Measurements from ENCODE around the gene STX1A. TPM values are rescaled to one million over a fixed set of nuclear protein-coding genes. Genes with fewer than 3 reads are reported as not detected.
A peak's percentile ranks its signal among the peaks of the same experiment; 100 is the strongest.
"Not testable (repeated sequence)": the region's sequence is repeated elsewhere in the genome, so short reads cannot be mapped to it uniquely, and the experiment has no call there.

Gene STX1A
- total and polyA plus RNA-seq, 5 experiments from 2014 or later = 0.69 to 7.8 (median 2.2) TPM

DNA sequence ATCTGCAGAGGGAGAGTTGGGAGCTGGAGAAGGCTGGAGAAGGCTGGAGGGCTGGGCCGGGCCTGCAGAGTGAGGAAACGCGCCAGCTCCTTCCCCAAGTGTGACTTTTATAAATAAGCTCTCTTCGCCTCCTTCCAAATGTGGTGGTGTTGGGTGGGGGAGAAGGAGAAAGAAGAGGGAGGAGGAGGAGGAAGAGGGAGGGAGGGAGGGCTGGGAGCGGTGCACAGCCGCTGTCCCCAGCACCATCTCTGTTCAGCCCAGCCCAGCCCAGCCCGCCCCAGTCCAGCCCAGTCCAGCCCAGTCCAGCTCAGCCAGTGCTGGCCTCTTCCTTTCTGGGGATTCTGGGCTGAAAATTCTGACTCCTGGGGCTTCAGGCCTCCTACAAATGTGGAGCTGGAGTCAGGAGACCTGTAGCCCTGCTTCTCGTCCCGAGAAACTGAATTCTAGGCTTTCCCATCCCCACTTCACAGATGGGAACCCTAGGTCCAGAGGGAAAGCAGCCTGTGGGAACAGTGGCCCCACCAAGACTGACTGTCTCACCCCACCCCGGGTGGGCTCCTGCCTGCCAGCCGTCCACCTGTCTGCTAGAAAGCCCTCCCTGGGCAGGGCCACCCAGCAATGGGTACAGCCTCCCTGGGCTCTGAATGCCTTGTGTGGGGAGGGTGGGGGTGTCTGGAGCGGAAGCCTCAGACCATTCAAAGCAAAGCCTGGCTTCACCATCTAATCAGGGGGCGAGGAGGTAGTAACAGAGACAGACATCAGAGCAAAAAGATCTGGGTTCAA is 2.3 kb downstream of the STX1A start:
- Mint-ChIP-seq H3K9me3 (no peaks in the 10 kb centered on the region), H3K4me3 (peak overlapping the region; percentile 77 to 96 (median 88)), H3K27ac (peak overlapping the region in 9 of 10 donors; percentile 73 to 92 (median 87)), H3K27me3 (peaks cover 0 to 7% (median 0%) of the 10 kb centered on the region in 5 donors), H3K4me1 (peaks cover 23 to 31% (median 28%) of the 10 kb centered on the region in 4 donors), H3K36me3 (peaks cover 0 to 2% (median 0%) of the 10 kb centered on the region in 3 donors)
- ATAC-seq (no peak), DNase-seq (no peak)
- POLR2A ChIA-PET = interaction anchor here (0.6 to 0.9 kb wide), 4 partner anchors 11 to 178 kb away, joined by 3 to 8 read pairs (median 4); partner anchors contain the start of gene ABHD11

DNA sequence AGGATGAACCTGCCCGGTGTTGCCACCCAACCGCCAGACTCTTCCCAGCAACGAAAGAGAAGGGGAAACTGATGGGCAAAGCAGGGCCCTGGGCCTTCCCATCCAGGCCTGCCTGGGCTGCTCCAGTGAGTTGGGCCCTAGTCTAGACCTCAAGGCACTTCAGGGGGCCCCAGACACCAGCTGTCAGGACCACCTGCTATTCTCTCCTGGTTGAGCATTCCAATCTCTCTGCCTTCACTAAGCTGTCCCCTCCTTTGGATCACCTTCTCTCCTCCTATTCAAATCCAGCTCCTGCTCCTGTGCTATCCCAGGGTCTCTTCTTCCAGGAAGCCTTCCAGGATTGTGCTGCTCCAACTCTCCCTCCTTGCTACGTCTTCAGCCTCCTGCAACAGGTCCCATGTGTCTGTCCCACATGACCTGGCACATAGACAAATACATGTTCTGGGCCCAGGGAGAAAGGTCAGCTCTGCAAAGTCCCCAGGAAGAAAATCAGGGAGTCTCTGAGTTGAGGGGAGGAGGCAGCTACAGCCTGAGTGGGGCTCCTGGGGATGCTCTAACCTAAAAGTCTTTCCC is 3.1 kb downstream of the STX1A start:
- Mint-ChIP-seq H3K27ac (peak overlapping the region in 1 of 10 donors; percentile 38), H3K9me3 (no peaks in the 10 kb centered on the region), H3K4me3 (peak overlapping the region in 1 of 10 donors; percentile 18), H3K4me1 (peaks cover 23 to 31% (median 28%) of the 10 kb centered on the region in 4 donors), H3K27me3 (peaks cover 0 to 7% (median 0%) of the 10 kb centered on the region in 5 donors), H3K36me3 (peaks cover 0 to 2% (median 0%) of the 10 kb centered on the region in 3 donors)
- POLR2A ChIA-PET = no interaction called here
- ATAC-seq (no peak), DNase-seq (no peak)

DNA sequence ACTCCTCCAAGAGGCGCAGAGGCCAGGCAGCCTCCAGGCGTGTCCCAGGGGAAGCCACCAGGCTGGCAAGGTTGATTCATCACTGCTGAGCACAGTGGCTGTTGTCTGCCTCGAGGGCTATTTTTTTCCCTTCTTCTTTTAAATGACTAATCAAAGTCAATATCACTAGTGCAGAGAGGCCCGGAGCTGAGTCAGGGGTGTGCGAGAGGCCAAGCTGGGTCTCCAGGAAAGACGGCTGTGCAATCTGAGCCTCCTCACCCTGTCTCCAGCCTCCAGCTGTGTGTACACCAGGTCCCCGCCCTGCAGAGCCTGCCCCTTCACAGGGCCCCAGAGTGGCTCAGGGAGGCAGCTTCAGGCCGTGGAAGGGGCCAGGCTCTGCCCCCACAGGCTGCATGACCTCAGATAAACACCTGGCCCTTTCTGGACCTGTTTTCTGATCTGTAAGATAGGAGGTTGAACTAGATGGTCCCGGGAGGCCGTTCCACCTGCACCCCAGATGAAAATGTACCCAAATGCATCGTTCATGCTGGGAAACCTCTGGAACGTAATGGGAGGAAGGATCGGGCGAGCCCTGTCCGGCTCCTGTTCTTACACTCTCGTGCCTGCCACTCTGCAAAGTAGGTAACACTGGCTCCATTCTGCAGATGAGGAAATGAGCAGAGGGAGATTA is 3.7 kb downstream of the STX1A start:
- Mint-ChIP-seq H3K4me3 (peak overlapping the region in 1 of 10 donors; percentile 20), H3K27me3 (peaks cover 0 to 7% (median 0%) of the 10 kb centered on the region in 5 donors), H3K9me3 (no peaks in the 10 kb centered on the region), H3K4me1 (peaks cover 23 to 31% (median 28%) of the 10 kb centered on the region in 4 donors), H3K36me3 (peaks cover 0 to 2% (median 0%) of the 10 kb centered on the region in 3 donors), H3K27ac (peak overlapping the region in 1 of 10 donors; percentile 38)
- POLR2A ChIA-PET = no interaction called here
- DNase-seq (no peak), ATAC-seq (no peak)

DNA sequence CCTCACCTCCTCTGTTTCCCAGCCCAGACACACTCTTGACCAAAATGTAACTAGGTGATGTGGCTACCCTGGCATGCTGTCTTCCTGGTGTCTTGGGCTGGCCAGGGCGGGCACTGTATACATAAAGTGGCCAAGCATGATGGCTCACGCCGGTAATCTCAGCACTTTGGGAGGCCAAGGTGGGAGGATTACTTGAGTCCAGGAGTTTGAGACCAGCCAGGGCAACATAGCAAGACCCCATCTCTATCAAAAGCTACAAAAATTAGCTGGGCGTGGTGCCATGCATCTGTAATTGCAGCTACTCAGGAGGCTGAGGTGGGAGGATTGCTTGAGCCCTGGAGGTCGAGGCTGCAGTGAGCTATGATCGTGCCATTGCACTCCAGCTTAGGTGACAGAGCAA is 6.2 kb downstream of the STX1A start:
- H3K4me3 Mint-ChIP-seq, H3K36me3 Mint-ChIP-seq, ATAC-seq, H3K9me3 Mint-ChIP-seq, H3K27me3 Mint-ChIP-seq, POLR2A ChIA-PET: not testable (repeated sequence)
- H3K27ac Mint-ChIP-seq = peak overlapping the region in 3 of 10 donors; percentile 4 to 74 (median 43)
- peaks cover 19 to 24% (median 21%) of the 10 kb centered on the region in 4 donors for H3K4me1 Mint-ChIP-seq
- DNase-seq = peak in 1 of 10 donors; percentile 26

DNA sequence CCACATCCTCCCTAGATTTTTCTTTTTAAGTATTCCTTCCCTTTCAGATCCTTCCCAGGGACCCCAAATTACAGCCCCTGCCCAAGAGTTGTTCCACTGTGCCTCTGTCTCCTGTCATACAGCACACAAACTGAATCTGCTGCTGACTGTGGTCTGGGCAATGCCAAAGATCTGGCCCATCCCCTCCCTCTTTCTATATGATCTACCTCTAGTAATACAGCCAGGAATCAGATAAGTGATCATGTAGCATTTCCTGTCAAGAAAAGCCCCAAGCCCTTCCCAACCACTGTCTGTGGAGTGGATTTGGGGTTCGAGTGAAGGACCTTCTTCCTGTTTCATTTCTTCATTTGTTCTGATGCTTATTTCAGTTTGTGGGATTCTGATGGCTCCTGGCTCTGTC is 6.7 kb downstream of the STX1A start:
- POLR2A ChIA-PET = interaction anchor here (0.6 kb wide), 1 partner anchor 329 kb away, joined by 4 read pairs; no protein-coding TSS in a partner anchor
- H3K9me3 Mint-ChIP-seq = no peaks in the 10 kb centered on the region
- H3K27me3 Mint-ChIP-seq = peaks cover 0 to 3% (median 0%) of the 10 kb centered on the region in 5 donors
- peaks cover 14 to 19% (median 16%) of the 10 kb centered on the region in 4 donors for H3K4me1 Mint-ChIP-seq
- H3K4me3 Mint-ChIP-seq = no peak overlapping the region
- peaks cover 0 to 2% (median 0%) of the 10 kb centered on the region in 3 donors for H3K36me3 Mint-ChIP-seq
- DNase-seq = no peak
- peak overlapping the region in 5 of 10 donors; percentile 1 to 85 (median 43) for H3K27ac Mint-ChIP-seq
- no peak for ATAC-seq

DNA sequence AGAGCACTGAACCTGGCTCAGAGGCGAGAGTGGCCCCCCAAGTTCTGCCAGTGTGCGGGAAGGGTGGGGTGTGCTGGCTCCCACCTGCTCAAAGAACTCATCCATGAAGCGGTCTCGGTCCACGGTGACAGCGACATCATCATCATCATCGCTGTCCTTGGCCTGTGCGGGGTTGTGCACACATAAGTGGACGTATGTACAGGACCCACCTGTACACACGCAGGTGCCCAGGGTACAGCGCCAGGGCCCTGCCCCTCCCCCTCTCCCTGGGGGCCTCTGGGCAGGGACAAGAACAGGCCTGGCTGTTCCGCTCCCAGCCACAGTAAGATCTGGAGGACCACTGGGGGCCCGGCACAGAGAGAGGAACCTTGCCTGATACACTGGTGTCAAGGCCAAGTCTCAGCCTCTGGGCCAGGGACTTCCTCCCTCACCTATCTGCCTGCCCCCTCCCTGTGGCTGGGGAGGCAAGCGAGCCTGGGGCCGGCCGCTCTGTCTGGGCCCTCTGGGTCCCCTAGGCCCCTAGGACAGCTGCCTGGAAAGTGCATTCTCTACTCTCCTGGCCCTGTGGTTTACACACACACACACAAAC is 10.4 kb downstream of the STX1A start:
- peaks cover 12 to 20% (median 16%) of the 10 kb centered on the region in 4 donors for H3K4me1 Mint-ChIP-seq
- H3K4me3 Mint-ChIP-seq = no peak overlapping the region
- H3K27me3 Mint-ChIP-seq = no peaks in the 10 kb centered on the region

DNA sequence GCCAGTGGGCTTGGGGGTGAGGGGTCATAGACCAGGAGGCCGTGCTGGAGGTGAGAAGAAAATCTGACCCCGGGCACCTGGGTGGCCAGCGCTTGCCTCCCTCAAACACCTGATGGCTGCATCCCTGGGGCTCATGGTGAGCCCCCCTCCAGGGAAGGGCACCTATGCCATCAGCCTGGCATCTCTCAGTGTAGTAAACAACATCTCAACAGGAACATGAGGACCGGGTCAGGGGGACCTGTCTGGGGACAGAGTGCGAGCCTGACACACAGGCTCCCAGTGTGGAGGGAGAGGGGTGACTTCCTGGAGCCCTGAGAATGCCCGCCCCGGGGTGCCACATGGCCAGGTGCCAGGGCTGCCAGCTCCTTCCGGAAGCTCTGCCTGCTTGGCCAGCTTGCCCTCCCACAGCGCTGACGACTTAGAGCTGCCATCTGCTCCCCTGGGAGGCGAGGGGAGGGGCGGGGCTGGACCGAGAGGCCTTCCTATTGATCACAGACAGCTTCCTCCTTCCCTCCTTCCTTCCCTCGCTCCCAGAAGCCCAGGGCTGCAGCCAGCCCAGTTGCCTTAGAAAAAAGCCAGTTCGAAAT is 12.3 kb downstream of the STX1A start:
- Mint-ChIP-seq H3K4me1 (peaks cover 10 to 22% (median 16%) of the 10 kb centered on the region in 4 donors), H3K27me3 (no peaks in the 10 kb centered on the region), H3K27ac (peak overlapping the region in 4 of 10 donors; percentile 55 to 74 (median 64)), H3K9me3 (no peaks in the 10 kb centered on the region), H3K36me3 (no peaks in the 10 kb centered on the region), H3K4me3 (peak overlapping the region in 6 of 10 donors; percentile 20 to 70 (median 30))
- DNase-seq (peak in 7 of 10 donors; percentile 26 to 64 (median 41)), ATAC-seq (peak in 1 of 2 donors; percentile 80)
- POLR2A ChIA-PET = interaction anchor here (0.5 kb wide), 1 partner anchor 30 kb away, joined by 3 read pairs; no protein-coding TSS in a partner anchor

More for the DNA sequence above, 10.4 kb downstream of the STX1A start:
- POLR2A ChIA-PET = no interaction called here
- Mint-ChIP-seq H3K9me3 (no peaks in the 10 kb centered on the region), H3K27ac (no peak overlapping the region), H3K36me3 (no peaks in the 10 kb centered on the region)
- ATAC-seq = no peak
- peak in 1 of 10 donors; percentile 59 for DNase-seq

DNA sequence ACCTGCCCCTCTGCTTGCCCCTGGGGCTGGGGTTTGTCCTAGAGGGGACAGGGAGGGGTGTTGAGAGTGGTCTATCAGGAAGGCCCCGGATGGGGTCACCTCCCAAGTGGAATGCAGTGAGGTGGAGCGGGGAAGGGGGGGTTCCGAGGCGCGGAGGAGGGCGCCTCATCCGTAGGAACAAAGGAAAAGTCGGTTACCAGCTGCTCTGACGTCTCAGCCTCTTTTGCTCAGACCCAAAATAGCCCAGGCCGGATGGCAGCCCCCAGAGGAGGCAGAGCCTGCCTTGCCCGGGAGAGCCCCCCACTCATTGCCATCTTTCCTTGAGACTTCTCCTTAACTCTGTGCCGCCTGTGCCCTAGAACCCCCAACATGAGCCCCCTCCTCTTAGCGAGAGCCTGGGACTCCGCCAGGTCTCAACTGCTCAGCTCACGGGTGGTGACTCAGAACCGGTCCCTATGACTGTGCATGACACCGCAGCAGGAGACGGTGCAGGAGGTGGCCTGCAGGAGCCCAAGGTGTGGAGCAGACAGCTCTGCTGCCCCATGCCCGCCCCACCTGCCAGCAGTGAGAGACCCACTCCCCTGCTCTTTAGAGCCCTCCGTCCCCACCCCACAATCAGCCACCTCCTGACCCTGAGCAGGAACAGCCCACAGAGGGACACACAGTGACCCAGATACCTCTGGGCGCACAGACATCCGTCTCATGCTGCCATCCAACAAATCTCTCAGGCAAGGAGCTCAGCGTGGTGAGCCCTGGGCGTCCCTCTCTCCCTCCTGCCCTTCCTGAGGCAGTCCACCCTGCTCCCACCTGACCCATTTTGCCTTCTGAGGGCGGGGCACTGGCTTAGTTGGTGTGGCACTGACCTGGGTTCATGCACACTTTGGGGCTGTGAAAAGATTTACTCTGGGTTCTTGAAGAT is 13.1 kb downstream of the STX1A start:
- H3K9me3 Mint-ChIP-seq = no peaks in the 10 kb centered on the region
- H3K4me3 Mint-ChIP-seq = peak overlapping the region in 3 of 10 donors; percentile 26 to 42 (median 30)
- POLR2A ChIA-PET = interaction anchor here (0.5 to 1.4 kb wide), 2 partner anchors 11 to 30 kb away, joined by 3 read pairs; no protein-coding TSS in a partner anchor
- H3K27me3 Mint-ChIP-seq = no peaks in the 10 kb centered on the region
- no peaks in the 10 kb centered on the region for H3K36me3 Mint-ChIP-seq
- ATAC-seq (no peak), DNase-seq (peak in 1 of 10 donors; percentile 54)
- peaks cover 10 to 26% (median 16%) of the 10 kb centered on the region in 4 donors for H3K4me1 Mint-ChIP-seq
- H3K27ac Mint-ChIP-seq = peak overlapping the region in 3 of 10 donors; percentile 55 to 74 (median 59)

DNA sequence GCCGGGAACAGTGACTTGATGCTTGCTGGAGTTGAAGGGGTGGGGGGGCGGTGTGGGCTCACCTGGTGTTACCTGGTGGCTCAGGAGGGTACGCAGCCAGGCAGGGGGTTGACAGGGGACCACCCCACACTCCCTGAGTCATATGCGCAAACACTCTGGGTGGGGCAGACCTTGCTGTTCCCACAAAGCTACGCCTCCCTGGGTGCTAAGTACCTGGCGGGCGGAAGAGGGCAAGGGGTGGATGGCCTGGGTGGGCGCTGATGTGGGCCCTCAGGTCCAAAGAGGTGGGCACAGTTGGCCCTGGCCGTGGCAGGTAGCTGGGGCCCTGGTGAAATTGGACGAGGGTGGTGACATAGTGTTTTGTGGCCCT is 13.9 kb downstream of the STX1A start:
- ATAC-seq = no peak
- Mint-ChIP-seq H3K36me3 (no peaks in the 10 kb centered on the region), H3K27me3 (no peaks in the 10 kb centered on the region), H3K27ac (no peak overlapping the region), H3K4me1 (peaks cover 10 to 26% (median 16%) of the 10 kb centered on the region in 4 donors), H3K9me3 (no peaks in the 10 kb centered on the region), H3K4me3 (no peak overlapping the region)
- DNase-seq = peak in 1 of 10 donors; percentile 41
- POLR2A ChIA-PET = interaction anchor here (1.4 kb wide), 1 partner anchor 12 kb away, joined by 3 read pairs; no protein-coding TSS in a partner anchor

DNA sequence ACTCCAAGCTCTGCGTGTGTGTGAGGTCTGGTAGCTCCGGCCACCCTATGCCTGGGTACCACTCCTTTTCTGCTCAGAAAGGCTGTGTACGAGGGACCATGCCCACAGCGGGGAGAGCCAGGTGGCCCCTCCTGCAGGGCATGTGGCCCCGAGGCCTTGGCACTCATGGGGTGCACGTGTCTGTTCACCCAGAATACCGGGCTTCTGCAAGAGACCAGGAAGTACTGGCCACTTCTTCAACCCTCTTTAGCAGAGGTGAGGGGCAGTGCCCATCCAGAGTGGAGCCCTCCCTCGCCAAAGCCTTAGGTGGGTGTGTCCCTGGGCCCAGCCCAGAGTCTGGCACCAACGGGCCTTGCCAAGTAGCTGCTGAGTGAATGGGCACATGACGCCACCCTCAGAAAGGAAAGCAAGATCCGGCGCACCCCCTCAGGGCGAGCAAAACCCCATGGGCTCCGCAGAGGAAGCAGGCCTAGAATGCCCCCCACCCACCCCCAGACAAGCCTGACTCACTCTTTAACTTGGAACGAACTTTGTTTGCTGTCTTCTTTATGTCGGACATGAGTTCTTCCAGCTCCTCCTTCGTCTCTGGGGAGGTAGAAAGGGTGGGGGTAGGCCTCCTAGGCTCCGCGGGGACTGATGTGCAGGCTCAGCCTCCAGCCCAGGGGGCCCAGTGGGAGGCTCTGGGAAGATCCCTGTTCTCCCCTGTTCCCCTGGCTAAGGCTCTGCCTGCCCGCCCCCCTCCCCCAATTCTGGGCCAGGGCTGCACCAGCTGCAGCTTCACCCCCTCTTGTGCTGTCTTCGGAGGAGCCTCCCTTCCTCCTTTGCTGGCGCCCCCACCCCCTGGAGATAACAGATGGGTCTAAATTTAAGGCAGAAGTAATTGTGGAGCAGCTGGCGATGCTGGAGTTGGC is 14.6 kb downstream of the STX1A start:
- Mint-ChIP-seq H3K27ac (no peak overlapping the region), H3K36me3 (no peaks in the 10 kb centered on the region), H3K9me3 (no peaks in the 10 kb centered on the region), H3K4me1 (peaks cover 10 to 26% (median 16%) of the 10 kb centered on the region in 4 donors), H3K4me3 (peak overlapping the region in 1 of 10 donors; percentile 49), H3K27me3 (no peaks in the 10 kb centered on the region)
- peak in 1 of 10 donors; percentile 45 for DNase-seq
- POLR2A ChIA-PET = interaction anchor here (0.5 to 1.4 kb wide), 2 partner anchors 13 to 20 kb away, joined by 3 to 4 read pairs; no protein-coding TSS in a partner anchor
- no peak for ATAC-seq
